Common myeloid progenitor, CD34-positive (primary cell): ENCODE measurements around the gene EFNA5.

Experiments used
- CTCF ChIA-PET: fragments of 350-600 bp; sonication (Branson Sonifier 250); formaldehyde crosslinking; loops from one replicate; lab custom pipeline; 2021; ENCODE audit warnings: antibody characterized with exemption; lab: Charles Lee
- POLR2A ChIA-PET: fragments of 350-600 bp; sonication (Branson Sonifier 250); formaldehyde crosslinking; loops from one replicate; lab custom pipeline; 2021; ENCODE audit warnings: antibody characterized with exemption; lab: Charles Lee
- DNase-seq, 3 donors: peaks; one replicate each; pipeline versions ENCODE4 v3.0.0 to v3.0.0-alpha.2; 2013
- H3K27ac ChIP-seq, 2 experiments: 1 replicate in 1 of 2; 2 replicates in 1 of 2; pipeline ENCODE4 v1.7.0; 2013; ENCODE audit warnings: inconsistent platforms in 2 of 2, low read length in 2 of 2, mild to moderate bottlenecking in 2 of 2, low read depth in 1 of 2, moderate library complexity in 1 of 2; ENCODE audit not compliant: severe bottlenecking in 2 of 2, insufficient read depth in 1 of 2, poor library complexity in 1 of 2
- H3K27me3 ChIP-seq, 5 experiments: replicated peaks in 2 of 5; 1 replicate in 3 of 5; 2 replicates in 2 of 5; pipeline versions ENCODE4 v1.6.1 to v1.7.0; 2013; ENCODE audit warnings: low read length in 4 of 5, mild to moderate bottlenecking in 2 of 5, moderate library complexity in 2 of 5, inconsistent platforms in 1 of 5; ENCODE audit not compliant: insufficient read depth in 5 of 5, control insufficient read depth in 4 of 5
- H3K36me3 ChIP-seq, 4 experiments: 1 replicate in 2 of 4; 2 replicates in 2 of 4; pipeline versions ENCODE4 v1.6.1 to v1.7.0; 2013; ENCODE audit warnings: low read length in 3 of 4, control low read depth in 1 of 4, mild to moderate bottlenecking in 1 of 4; ENCODE audit not compliant: control insufficient read depth in 4 of 4, insufficient read depth in 4 of 4
- H3K4me1 ChIP-seq, 4 experiments: 1 replicate in 3 of 4; 2 replicates in 1 of 4; pipeline versions ENCODE4 v1.6.1 to v1.7.1; 2013; ENCODE audit warnings: low read length in 3 of 4, mild to moderate bottlenecking in 3 of 4, control low read depth in 1 of 4, inconsistent platforms in 1 of 4, moderate library complexity in 1 of 4; ENCODE audit not compliant: control insufficient read depth in 4 of 4, insufficient read depth in 4 of 4; ENCODE audit errors: control extremely low read depth in 1 of 4
- H3K4me3 ChIP-seq, 7 experiments: 1 replicate in 4 of 7; 2 replicates in 3 of 7; pipeline versions ENCODE4 v1.5.1 to v1.7.0; 2013; ENCODE audit warnings: mild to moderate bottlenecking in 7 of 7, low read length in 6 of 7, moderate library complexity in 6 of 7, inconsistent platforms in 2 of 7, low read depth in 2 of 7, control low read depth in 1 of 7; ENCODE audit not compliant: insufficient read depth in 4 of 7, control insufficient read depth in 1 of 7; ENCODE audit errors: extremely low read depth in 1 of 7
- H3K9me3 ChIP-seq, 5 experiments: 1 replicate in 4 of 5; 2 replicates in 1 of 5; pipeline versions ENCODE4 v1.6.1 to v1.7.1; 2013; ENCODE audit warnings: low read length in 4 of 5, mild to moderate bottlenecking in 2 of 5, inconsistent platforms in 1 of 5, low read depth in 1 of 5, moderate library complexity in 1 of 5; ENCODE audit not compliant: control insufficient read depth in 4 of 5, insufficient read depth in 2 of 5; ENCODE audit errors: control extremely low read depth in 1 of 5
- WGBS: methylation state at CpG from one replicate; pipeline ENCODE4 v1.1.5; 2013; ENCODE audit not compliant: insufficient coverage; 5-methylcytosine and 5-hydroxymethylcytosine counted together

The EFNA5 gene

DNA sequence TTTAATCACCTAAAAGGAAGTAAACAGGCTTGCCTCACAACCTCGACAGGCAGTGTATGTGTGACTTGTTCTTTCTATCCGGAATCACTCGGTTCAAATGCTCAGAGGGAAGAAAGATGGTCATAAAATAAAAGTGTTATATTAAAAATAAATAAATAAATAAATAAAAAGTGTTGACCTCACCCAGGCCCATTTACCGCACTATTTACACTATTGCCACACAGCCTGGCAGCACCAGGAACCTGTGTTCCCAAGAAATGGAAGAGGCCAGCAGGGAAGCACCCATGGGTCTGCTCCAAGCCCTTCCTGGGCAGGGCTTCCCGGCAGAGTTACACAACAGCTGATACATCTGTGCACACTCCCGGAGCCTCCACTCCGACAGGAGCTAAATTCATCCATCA is 127.9 kb downstream of the EFNA5 start:
- Histone ChIP-seq H3K27me3 (no peaks in the 10 kb centered on the region), H3K4me3 (no peak overlapping the region), H3K4me1 (peaks cover 0 to 7% (median 0%) of the 10 kb centered on the region in 4 experiments), H3K9me3 (no peaks in the 10 kb centered on the region), H3K27ac (no peak overlapping the region), H3K36me3 (no peaks in the 10 kb centered on the region)
- ChIA-PET POLR2A (interaction anchor here (0.6 kb wide), 1 partner anchor 9 kb away, joined by 6 read pairs; no protein-coding TSS in a partner anchor), CTCF (interaction anchor here (1.4 kb wide), 1 partner anchor 8 kb away, joined by 3 read pairs; no protein-coding TSS in a partner anchor)
- no peak for DNase-seq
- WGBS = 92% methylated on average over 2 of the region's 7 CpGs

DNA sequence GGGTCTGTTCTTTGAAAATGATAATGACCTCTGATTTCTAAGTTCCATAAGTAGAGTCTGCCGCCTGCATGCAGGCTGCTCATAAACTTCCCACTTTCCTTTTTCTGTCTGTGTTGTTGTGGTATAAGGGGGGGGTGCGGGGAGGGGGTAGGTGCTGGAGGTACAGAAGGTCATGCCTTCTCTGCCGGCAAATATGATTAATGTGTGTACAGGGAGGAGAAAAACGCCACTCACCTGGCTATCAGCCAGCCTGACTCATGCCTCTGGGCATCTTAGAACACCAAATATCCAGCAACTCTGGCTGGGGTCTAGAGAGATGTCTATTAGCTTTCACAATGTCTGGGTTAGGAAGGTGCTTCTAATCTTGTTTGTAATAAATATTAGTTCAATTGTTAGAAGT is 128.3 kb downstream of the EFNA5 start:
- DNase-seq = peak; percentile 20 to 64 (median 60)
- no peak overlapping the region for H3K27ac ChIP-seq
- WGBS = 0% methylated on average over 3 of the region's 4 CpGs
- CTCF ChIA-PET = interaction anchor here (1.4 kb wide), 1 partner anchor 8 kb away, joined by 3 read pairs; no protein-coding TSS in a partner anchor
- no peaks in the 10 kb centered on the region for H3K36me3 ChIP-seq
- no peaks in the 10 kb centered on the region for H3K9me3 ChIP-seq
- no peak overlapping the region for H3K4me3 ChIP-seq
- H3K4me1 ChIP-seq = peaks cover 0 to 7% (median 0%) of the 10 kb centered on the region in 4 experiments
- POLR2A ChIA-PET = interaction anchor here (0.6 kb wide), 1 partner anchor 9 kb away, joined by 6 read pairs; no protein-coding TSS in a partner anchor
- H3K27me3 ChIP-seq = no peaks in the 10 kb centered on the region

DNA sequence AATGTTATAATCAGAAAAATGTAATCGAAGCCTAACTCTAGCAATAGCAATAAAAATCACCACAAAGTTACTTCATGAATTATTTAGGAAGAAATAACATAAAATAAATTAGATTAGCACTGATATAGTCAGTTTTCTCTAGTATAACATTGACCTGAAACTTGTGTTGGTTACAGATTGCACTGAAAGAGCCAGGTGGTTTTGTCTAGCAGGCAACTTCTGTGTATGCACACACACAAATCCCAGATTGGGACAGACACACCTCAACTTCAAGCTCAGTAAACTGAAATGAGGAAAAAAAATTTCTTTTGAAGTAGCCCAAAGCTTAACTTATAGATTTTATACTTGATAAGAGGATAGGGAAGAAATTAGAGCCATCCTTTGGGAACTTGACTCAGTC is 129.3 kb downstream of the EFNA5 start:
- Histone ChIP-seq H3K9me3 (no peaks in the 10 kb centered on the region), H3K4me1 (peaks cover 0 to 7% (median 0%) of the 10 kb centered on the region in 4 experiments), H3K36me3 (no peaks in the 10 kb centered on the region), H3K4me3 (no peak overlapping the region), H3K27ac (no peak overlapping the region), H3K27me3 (no peaks in the 10 kb centered on the region)
- no CpG with 5 or more reads among the region's 1 CpG for WGBS
- ChIA-PET CTCF (no interaction called here), POLR2A (no interaction called here)
- no peak for DNase-seq

DNA sequence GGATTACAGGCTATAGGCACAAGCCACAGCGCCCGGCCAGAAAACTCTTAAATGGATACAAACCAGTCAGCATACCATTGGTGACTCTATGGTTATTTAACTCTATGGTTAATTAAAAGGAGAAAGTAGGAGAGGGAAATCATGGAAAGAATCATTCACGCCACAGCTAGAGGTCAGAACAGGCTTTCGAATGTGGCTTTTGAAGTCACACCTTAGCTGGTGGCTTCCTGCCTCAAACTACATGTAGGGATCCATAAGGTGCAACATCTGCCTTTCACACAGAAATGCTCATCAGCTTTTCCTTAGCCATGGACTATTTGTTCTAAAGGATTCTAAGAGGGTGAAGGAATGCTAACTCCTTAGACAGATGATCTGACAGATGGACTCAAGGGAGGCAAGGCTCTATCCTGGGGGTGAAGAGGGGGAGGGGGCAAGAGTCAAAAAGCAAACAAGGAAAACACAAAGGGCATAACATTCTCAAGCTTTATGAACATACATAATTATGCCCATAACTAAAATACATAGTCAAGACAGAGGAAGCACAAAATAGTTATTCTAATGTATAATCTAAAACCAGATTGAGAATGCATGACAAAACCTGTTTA is 130.9 kb downstream of the EFNA5 start:
- no peak for DNase-seq
- no peaks in the 10 kb centered on the region for H3K36me3 ChIP-seq
- H3K9me3 ChIP-seq = no peaks in the 10 kb centered on the region
- H3K27me3 ChIP-seq = no peaks in the 10 kb centered on the region
- 100% methylated on average over 4 of the region's 4 CpGs for WGBS
- ChIA-PET POLR2A (no interaction called here), CTCF (interaction anchor here (1.4 kb wide), 1 partner anchor 12 kb away, joined by 6 read pairs; no protein-coding TSS in a partner anchor)
- H3K27ac ChIP-seq = no peak overlapping the region
- H3K4me3 ChIP-seq = no peak overlapping the region
- peaks cover 0 to 7% (median 0%) of the 10 kb centered on the region in 4 experiments for H3K4me1 ChIP-seq

DNA sequence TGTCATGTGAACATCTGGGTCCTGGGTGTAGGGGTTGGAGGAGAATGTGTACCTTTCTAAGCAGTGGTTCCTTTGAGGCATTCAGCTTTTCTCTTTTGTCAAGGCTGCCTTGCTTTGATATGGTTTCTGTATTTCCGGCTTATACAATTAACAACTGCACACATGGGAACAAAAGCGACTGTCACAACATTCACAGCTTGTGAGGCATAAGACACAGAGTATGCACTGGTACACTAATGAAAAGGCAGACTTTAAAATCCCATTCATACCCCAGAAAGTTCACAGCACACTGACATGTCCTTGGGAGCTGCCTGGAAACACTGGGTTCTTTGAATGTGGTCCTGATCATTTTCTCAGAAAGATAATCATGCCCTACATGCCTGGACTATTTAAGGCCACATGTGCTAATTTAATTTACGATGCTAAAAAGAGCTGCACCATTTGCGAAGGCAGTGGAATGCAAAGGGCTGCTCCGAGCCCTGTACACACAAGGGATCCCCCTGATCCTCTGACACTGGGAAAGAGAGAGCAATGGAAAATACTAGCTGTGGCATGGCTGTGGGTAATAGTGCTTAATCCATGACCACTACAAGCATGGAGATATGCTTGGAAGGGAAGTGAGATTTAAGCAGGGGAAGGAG is 131.8 kb downstream of the EFNA5 start:
- ChIA-PET CTCF (interaction anchor here (1.2 kb wide), 1 partner anchor 8 kb away, joined by 5 read pairs; no protein-coding TSS in a partner anchor), POLR2A (no interaction called here)
- H3K36me3 ChIP-seq = no peaks in the 10 kb centered on the region
- H3K4me1 ChIP-seq = peaks cover 0 to 7% (median 0%) of the 10 kb centered on the region in 4 experiments
- no peaks in the 10 kb centered on the region for H3K27me3 ChIP-seq
- H3K4me3 ChIP-seq = no peak overlapping the region
- WGBS = 100% methylated on average over 5 of the region's 5 CpGs
- DNase-seq = no peak
- H3K9me3 ChIP-seq = no peaks in the 10 kb centered on the region
- H3K27ac ChIP-seq = no peak overlapping the region

DNA sequence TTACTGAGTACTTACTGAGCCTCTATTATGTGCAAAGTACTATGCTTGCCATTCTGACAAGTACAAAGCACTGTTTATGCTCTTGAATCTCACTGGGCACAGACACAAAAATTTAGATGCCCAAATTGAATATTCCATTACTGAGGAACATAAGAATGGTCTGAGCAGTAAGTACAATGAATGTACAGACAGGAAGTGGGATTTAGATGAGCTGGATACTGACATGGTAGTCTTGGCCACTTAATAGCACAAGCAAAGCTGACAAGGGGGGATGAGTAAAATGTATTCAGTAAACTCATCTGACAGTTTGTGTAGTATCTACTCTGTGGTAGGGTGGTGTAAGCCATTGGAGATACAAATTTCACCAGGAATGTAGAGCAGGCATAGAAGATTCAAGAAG is 132.4 kb downstream of the EFNA5 start:
- peaks cover 0 to 7% (median 0%) of the 10 kb centered on the region in 4 experiments for H3K4me1 ChIP-seq
- ChIA-PET CTCF (interaction anchor here (1.2 kb wide), 1 partner anchor 8 kb away, joined by 5 read pairs; no protein-coding TSS in a partner anchor), POLR2A (no interaction called here)
- no peak for DNase-seq
- no peaks in the 10 kb centered on the region for H3K27me3 ChIP-seq
- no peaks in the 10 kb centered on the region for H3K36me3 ChIP-seq
- H3K27ac ChIP-seq = no peak overlapping the region
- H3K4me3 ChIP-seq = no peak overlapping the region
- no peaks in the 10 kb centered on the region for H3K9me3 ChIP-seq

DNA sequence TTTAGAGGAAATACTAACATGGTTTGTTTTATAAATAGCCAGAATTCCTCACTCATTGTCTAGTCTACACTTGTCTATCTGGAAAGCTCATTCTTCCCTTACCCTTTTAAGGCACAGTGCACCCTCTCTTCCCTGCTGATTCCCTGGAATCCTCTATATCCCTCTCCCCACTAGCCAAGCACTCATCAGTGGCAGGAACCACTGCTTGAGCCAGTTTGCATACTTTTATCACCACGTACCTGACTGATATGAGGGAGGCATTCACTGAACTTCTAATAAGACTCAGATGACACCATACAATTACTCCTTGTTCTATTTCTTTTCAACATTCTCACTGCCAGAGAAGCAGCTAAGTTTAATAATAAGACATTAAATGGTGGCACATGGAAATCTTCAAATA is 134.9 kb downstream of the EFNA5 start:
- Histone ChIP-seq H3K27me3 (peaks cover 0 to 3% (median 0%) of the 10 kb centered on the region in 5 experiments), H3K9me3 (no peaks in the 10 kb centered on the region), H3K4me1 (no peaks in the 10 kb centered on the region), H3K4me3 (no peak overlapping the region), H3K36me3 (no peaks in the 10 kb centered on the region), H3K27ac (no peak overlapping the region)
- no CpG with 5 or more reads among the region's 1 CpG for WGBS
- ChIA-PET CTCF (no interaction called here), POLR2A (no interaction called here)
- DNase-seq = no peak
